ENCODE data around the gene FBXL3.

GRCh38 chr13:77053192-77053591, 26.2 kb upstream of the FBXL3 start:
- TF ChIP-seq, protein P1, sequence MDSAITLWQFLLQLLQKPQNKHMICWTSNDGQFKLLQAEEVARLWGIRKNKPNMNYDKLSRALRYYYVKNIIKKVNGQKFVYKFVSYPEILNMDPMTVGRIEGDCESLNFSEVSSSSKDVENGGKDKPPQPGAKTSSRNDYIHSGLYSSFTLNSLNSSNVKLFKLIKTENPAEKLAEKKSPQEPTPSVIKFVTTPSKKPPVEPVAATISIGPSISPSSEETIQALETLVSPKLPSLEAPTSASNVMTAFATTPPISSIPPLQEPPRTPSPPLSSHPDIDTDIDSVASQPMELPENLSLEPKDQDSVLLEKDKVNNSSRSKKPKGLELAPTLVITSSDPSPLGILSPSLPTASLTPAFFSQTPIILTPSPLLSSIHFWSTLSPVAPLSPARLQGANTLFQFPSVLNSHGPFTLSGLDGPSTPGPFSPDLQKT (IDR thresholded peaks at IDR 0.05; ENCODE audit: borderline replicate concordance, low read depth, low read length) = no peak
- no peak for TF ChIP-seq ZNF214 (tag by site-specific recombination; IDR thresholded peaks at IDR 0.05; ENCODE audit: borderline replicate concordance)
- TF ChIP-seq, protein P2, sequence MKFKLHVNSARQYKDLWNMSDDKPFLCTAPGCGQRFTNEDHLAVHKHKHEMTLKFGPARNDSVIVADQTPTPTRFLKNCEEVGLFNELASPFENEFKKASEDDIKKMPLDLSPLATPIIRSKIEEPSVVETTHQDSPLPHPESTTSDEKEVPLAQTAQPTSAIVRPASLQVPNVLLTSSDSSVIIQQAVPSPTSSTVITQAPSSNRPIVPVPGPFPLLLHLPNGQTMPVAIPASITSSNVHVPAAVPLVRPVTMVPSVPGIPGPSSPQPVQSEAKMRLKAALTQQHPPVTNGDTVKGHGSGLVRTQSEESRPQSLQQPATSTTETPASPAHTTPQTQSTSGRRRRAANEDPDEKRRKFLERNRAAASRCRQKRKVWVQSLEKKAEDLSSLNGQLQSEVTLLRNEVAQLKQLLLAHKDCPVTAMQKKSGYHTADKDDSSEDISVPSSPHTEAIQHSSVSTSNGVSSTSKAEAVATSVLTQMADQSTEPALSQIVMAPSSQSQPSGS (tag by site-specific recombination; IDR thresholded peaks at IDR 0.05; ENCODE audit: low read depth) = no peak
- TF ChIP-seq, protein P3, sequence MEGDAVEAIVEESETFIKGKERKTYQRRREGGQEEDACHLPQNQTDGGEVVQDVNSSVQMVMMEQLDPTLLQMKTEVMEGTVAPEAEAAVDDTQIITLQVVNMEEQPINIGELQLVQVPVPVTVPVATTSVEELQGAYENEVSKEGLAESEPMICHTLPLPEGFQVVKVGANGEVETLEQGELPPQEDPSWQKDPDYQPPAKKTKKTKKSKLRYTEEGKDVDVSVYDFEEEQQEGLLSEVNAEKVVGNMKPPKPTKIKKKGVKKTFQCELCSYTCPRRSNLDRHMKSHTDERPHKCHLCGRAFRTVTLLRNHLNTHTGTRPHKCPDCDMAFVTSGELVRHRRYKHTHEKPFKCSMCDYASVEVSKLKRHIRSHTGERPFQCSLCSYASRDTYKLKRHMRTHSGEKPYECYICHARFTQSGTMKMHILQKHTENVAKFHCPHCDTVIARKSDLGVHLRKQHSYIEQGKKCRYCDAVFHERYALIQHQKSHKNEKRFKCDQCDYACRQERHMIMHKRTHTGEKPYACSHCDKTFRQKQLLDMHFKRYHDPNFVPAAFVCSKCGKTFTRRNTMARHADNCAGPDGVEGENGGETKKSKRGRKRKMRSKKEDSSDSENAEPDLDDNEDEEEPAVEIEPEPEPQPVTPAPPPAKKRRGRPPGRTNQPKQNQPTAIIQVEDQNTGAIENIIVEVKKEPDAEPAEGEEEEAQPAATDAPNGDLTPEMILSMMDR (tag by site-specific recombination; IDR thresholded peaks at IDR 0.05) = no peak
- TF ChIP-seq ZNF23 (tag by site-specific recombination; IDR thresholded peaks at IDR 0.05; ENCODE audit: borderline replicate concordance) = no peak
- TF ChIP-seq ZNF404 (tag by site-specific recombination; IDR thresholded peaks at IDR 0.05) = no peak
- TF ChIP-seq, protein P4, sequence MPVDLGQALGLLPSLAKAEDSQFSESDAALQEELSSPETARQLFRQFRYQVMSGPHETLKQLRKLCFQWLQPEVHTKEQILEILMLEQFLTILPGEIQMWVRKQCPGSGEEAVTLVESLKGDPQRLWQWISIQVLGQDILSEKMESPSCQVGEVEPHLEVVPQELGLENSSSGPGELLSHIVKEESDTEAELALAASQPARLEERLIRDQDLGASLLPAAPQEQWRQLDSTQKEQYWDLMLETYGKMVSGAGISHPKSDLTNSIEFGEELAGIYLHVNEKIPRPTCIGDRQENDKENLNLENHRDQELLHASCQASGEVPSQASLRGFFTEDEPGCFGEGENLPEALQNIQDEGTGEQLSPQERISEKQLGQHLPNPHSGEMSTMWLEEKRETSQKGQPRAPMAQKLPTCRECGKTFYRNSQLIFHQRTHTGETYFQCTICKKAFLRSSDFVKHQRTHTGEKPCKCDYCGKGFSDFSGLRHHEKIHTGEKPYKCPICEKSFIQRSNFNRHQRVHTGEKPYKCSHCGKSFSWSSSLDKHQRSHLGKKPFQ (tag by site-specific recombination; IDR thresholded peaks at IDR 0.05) = no peak
- TF ChIP-seq ZNF146 (tag by site-specific recombination; IDR thresholded peaks at IDR 0.05) = no peak
- TF ChIP-seq PATZ1 (tag by site-specific recombination; IDR thresholded peaks at IDR 0.05) = no peak
- TF ChIP-seq ZNF639 (tag by site-specific recombination; IDR thresholded peaks at IDR 0.05) = no peak

All from HEK293 (cell line).